HepG2 (cell line): ENCODE data around the gene BOD1L1. TPM values are rescaled to one million over a fixed set of nuclear protein-coding genes. Genes with fewer than 3 reads are reported as not detected.

Experiments used
- ATAC-seq: fragments of 200-7000 bp; cut with Tn5 transposase; 3 replicates; pipeline ENCODE4 v1.9.1; 2020; ENCODE audit warnings: mild to moderate bottlenecking, moderate library complexity
- BruUV-seq: library from RNA; stranded (reverse); fragments of 400-500 nt; replicated peaks from 2 replicates; lab custom pipeline; 2021; lab: Mats Ljungman, UMichigan
- CTCF ChIA-PET: fragments of 300-600 bp; formaldehyde crosslinking; extraction: SDS; loops from one replicate; lab custom pipeline; 2021; ENCODE audit warnings: low total read pairs, inconsistent platforms, low intra/inter-chr PET ratio; lab: Yijun Ruan, JAX
- POLR2A ChIA-PET: fragments of 350-600 bp; sonication (Branson Sonifier 250); formaldehyde crosslinking; loops from one replicate; lab custom pipeline; 2020; ENCODE audit warnings: antibody characterized with exemption, inconsistent platforms; lab: Yijun Ruan, JAX
- DNase-seq: peaks from one replicate; pipeline ENCODE4 v3.0.0-alpha.2; 2015; ENCODE audit warnings: low spot score
- FAIRE-seq: peaks from 3 replicates; lab custom pipeline; 2011; peaks lifted over from hg19 to GRCh38; lab: Jason Lieb, UNC
- H2AFZ ChIP-seq: one replicate; pipeline ENCODE4 v1.6.1; 2011; ENCODE audit warnings: low read length, inconsistent platforms
- H3K27ac ChIP-seq: fragments of 300-600 bp; 3 replicates; pipeline ENCODE4 v1.8.0; 2011; ENCODE audit warnings: mixed run types, mild to moderate bottlenecking, mixed read lengths, low read length, inconsistent platforms; ENCODE audit not compliant: insufficient read depth; ENCODE audit errors: extremely low read length
- H3K27me3 ChIP-seq, 2 experiments: fragments of 200-600 bp in 1 of 2; 2 replicates in 1 of 2; 3 replicates in 1 of 2; pipeline versions ENCODE4 v1.6.0 to v1.8.0; 2011; ENCODE audit warnings: low read length in 2 of 2, mild to moderate bottlenecking in 2 of 2, moderate library complexity in 2 of 2, inconsistent platforms in 1 of 2; ENCODE audit not compliant: insufficient read depth in 2 of 2, control insufficient read depth in 1 of 2
- H3K36me3 ChIP-seq, 2 experiments: fragments of 200-600 bp in 1 of 2; replicated peaks in 1 of 2; 2 replicates in 1 of 2; 3 replicates in 1 of 2; pipeline versions ENCODE4 v1.5.1 to v1.8.0; 2011; ENCODE audit warnings: low read length in 2 of 2, inconsistent platforms in 1 of 2; ENCODE audit not compliant: insufficient read depth in 2 of 2, control insufficient read depth in 1 of 2
- H3K4me1 ChIP-seq: 2 replicates; pipeline ENCODE4 v1.5.1; 2012; ENCODE audit warnings: low read length, inconsistent platforms; ENCODE audit not compliant: insufficient read depth
- H3K4me2 ChIP-seq: 2 replicates; pipeline ENCODE4 v1.6.0; 2011; ENCODE audit warnings: low read depth, low read length, inconsistent platforms
- H3K4me3 ChIP-seq, 3 experiments: fragments of 200-600 bp in 1 of 3; sonication (generic), shearing (Covaris generic) in 1 of 3; replicated peaks in 1 of 3; 2 replicates each; pipeline ENCODE4 v1.5.1; 2011 to 2016; ENCODE audit warnings: low read length in 3 of 3, inconsistent platforms in 2 of 3, low read depth in 2 of 3, mild to moderate bottlenecking in 2 of 3, control low read depth in 1 of 3, mixed read lengths in 1 of 3; ENCODE audit not compliant: insufficient read depth in 1 of 3
- H3K79me2 ChIP-seq: one replicate; pipeline ENCODE4 v1.6.1; 2011; ENCODE audit warnings: low read length, inconsistent platforms; ENCODE audit not compliant: insufficient read depth
- H3K9ac ChIP-seq: 2 replicates; pipeline ENCODE4 v1.6.0; 2011; ENCODE audit warnings: mild to moderate bottlenecking, low read depth, low read length, inconsistent platforms; ENCODE audit not compliant: insufficient read depth
- H3K9me3 ChIP-seq: 2 replicates; pipeline ENCODE4 v1.5.1; 2012; ENCODE audit warnings: mild to moderate bottlenecking, low read length
- H4K20me1 ChIP-seq: 2 replicates; pipeline ENCODE4 v1.6.0; 2011; ENCODE audit warnings: inconsistent platforms, mild to moderate bottlenecking, low read length, moderate library complexity; ENCODE audit not compliant: insufficient read depth
- HOXA9 ChIP-seq: sonication (generic); formaldehyde crosslinking; IDR thresholded peaks from 2 replicates; pipeline ENCODE4 v1.8.1; 2022; ENCODE audit warnings: missing genetic modification reagents, mild to moderate bottlenecking, moderate library complexity, borderline replicate concordance
- KLF15 ChIP-seq: sonication (generic); formaldehyde crosslinking; IDR thresholded peaks from 2 replicates; pipeline ENCODE4 v1.8.1; 2023; ENCODE audit warnings: borderline replicate concordance, mild to moderate bottlenecking, inconsistent platforms, missing genetic modification reagents, mixed read lengths
- RELA ChIP-seq: sonication (generic); formaldehyde crosslinking; IDR thresholded peaks from 2 replicates; pipeline ENCODE4 v1.4.0; 2020; ENCODE audit warnings: missing genetic modification reagents
- SIX1 ChIP-seq: sonication (generic); formaldehyde crosslinking; IDR thresholded peaks from 2 replicates; pipeline ENCODE4 v1.4.0; 2020; ENCODE audit warnings: missing genetic modification reagents, borderline replicate concordance
- ZNF569 ChIP-seq: sonication (generic); formaldehyde crosslinking; IDR thresholded peaks from 2 replicates; pipeline ENCODE4 v1.5.0; 2020; ENCODE audit warnings: mild to moderate bottlenecking, missing genetic modification reagents, moderate library complexity, borderline replicate concordance
- ZNF768 ChIP-seq: sonication (generic); formaldehyde crosslinking; IDR thresholded peaks from 2 replicates; pipeline ENCODE4 v1.4.0; 2020; ENCODE audit warnings: missing genetic modification reagents
- WGBS: methylation state at CpG from one replicate; pipeline ENCODE4 v1.1.6; 2017; ENCODE audit warnings: low lambda C conversion rate; 5-methylcytosine and 5-hydroxymethylcytosine counted together
- in situ Hi-C: cut with HindIII; loops from 2 replicates; pipeline ENCODE4 v1.10.0; 2017; ENCODE audit warnings: low pct_unique_long_range_greater_than_20kb; ENCODE audit not compliant: extremely low pct_ligation_motif_present
- intact Hi-C: fragments of 100-400 bp; cut with micrococcal nuclease; formaldehyde crosslinking; loops from one replicate; pipeline ENCODE4 v1.10.0; 2022; ENCODE audit not compliant: unreplicated experiment
- polyA plus RNA-seq, 8 experiments: library from polyadenylated mRNA; depleted of rRNA in 3 of 8; stranded (reverse) in 7 of 8; unstranded in 1 of 8; fragments of >200 nt; fragmentation: Illumina TruSeq in 4 of 8; extraction: Trizol in 4 of 8; gene quantifications; 2 replicates each; pipeline versions ENCODE4 v1.2.1 to v1.2.3, GENCODE V29; 2011 to 2016; ENCODE audit warnings: low read depth in 4 of 8, missing spikeins in 1 of 8, mixed read lengths in 1 of 8; ENCODE audit not compliant: insufficient read depth in 1 of 8
- total RNA-seq, 5 experiments: library from RNA; depleted of rRNA; stranded (reverse); fragments of >200 nt; fragmentation: Illumina TruSeq; extraction: Trizol; gene quantifications; 2 replicates each; pipeline ENCODE4 v1.2.3, GENCODE V29; 2016; ENCODE audit warnings: low read depth in 1 of 5

The BOD1L1 gene
- total and polyA plus RNA-seq, 2 of the 13 experiments (the other 11 are each of a cell fraction or from before 2014, with no cell fraction given), result 11.7 to 17.9 TPM

DNA sequence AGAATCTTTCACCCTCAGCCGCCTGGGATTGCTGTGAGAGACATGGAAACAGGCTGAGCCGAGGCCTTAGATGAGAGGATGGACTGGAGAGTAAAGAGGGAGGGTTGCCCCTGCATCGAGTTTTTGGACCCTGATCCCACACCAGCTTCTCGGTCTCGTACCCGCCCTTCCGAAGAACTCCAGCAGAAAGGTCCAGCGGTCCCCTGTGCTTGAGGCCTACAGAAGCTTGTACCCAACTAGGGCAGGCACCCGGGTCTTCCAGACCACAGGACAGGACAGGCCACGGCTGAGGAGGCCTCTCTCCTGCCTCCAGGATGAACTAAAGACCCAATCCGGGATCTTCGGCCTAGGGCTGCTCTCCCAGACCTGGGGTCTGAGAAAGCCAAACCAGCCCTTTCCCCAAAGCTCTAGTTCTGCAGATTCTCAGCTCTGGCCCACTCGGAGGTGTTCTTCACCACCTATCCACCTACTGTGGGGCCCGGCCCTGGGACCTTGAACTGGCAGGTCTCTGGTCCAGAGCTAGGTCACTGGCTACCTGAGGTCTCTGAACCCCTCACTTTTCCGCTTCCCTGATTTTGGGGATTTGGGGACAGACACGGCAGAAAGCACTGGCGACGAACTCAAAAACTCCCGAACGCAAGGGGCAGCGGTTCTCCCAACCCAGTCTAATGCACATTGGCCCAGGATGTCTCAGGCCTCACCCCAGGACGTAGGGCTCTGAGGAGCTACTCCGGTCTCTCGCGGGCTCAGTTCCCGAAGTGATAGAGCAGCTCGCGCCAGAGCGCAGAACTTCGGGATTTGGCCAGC lies 84.3 kb downstream of the BOD1L1 start:
- in situ Hi-C loops, result no loop called here
- DNase-seq, result no peak
- no peak for TF ChIP-seq HOXA9 (CRISPR knock-in tag)
- no peak for TF ChIP-seq ZNF569 (CRISPR knock-in tag)
- TF ChIP-seq KLF15 (CRISPR knock-in tag), result no peak
- no peak for TF ChIP-seq RELA (CRISPR knock-in tag)
- ChIA-PET CTCF (no interaction called here), POLR2A (no interaction called here)
- Histone ChIP-seq H3K4me3 (no peak overlapping the region), H4K20me1 (no peaks in the 10 kb centered on the region), H3K9ac (no peak overlapping the region), H3K4me2 (no peak overlapping the region), H3K27me3 (peaks cover 3 to 47% of the 10 kb centered on the region in 2 experiments; a peak in 4 of 5 replicates), H2AFZ (no peak overlapping the region), H3K9me3 (no peaks in the 10 kb centered on the region), H3K36me3 (no peaks in the 10 kb centered on the region), H3K27ac (no peak overlapping the region), H3K79me2 (no peaks in the 10 kb centered on the region), H3K4me1 (peaks cover 29% of the 10 kb centered on the region)
- no TSS peak for BruUV-seq
- ATAC-seq, result no peak
- intact Hi-C loops, result loop anchor here (10.0 kb wide), 1 partner anchor 418 kb away; no protein-coding TSS in a partner anchor
- FAIRE-seq, result no peak
- WGBS, result 86% methylated on average over 19 of the region's 30 CpGs

DNA sequence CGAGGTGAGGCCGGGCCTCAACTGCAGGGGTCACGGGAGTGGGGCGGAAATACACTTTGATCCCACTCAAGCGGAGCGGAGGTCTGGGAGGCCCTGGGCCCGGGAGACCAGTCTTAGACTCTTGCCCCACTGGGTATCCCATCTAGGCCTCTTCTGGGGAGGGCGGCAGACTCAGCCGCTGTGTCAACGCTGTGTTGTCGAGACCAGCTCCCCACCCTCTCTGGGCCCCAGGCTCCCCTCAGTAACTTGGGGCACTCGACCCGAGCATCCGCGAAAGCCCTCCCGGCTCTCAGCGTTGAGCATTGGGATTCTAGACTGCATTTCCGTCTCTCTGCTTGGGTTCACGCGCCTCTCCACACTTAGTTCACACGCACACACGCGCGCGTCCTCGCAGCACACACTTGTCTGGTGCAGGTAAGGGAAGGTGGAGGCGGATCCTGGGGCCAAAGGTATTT lies 84.9 kb downstream of the BOD1L1 start:
- Histone ChIP-seq H3K79me2 (no peaks in the 10 kb centered on the region), H3K27ac (no peak overlapping the region), H3K9me3 (no peaks in the 10 kb centered on the region), H3K4me1 (peaks cover 29% of the 10 kb centered on the region), H3K4me3 (no peak overlapping the region), H2AFZ (no peak overlapping the region), H3K4me2 (no peak overlapping the region), H3K9ac (no peak overlapping the region), H4K20me1 (0 out of 2 replicates have a peak, but pooled peaks cover 2% of the 10 kb centered on the region), H3K27me3 (peaks cover 3 to 54% of the 10 kb centered on the region in 2 experiments; a peak in 4 of 5 replicates), H3K36me3 (no peaks in the 10 kb centered on the region)
- WGBS, result 88% methylated on average over 22 of the region's 27 CpGs
- BruUV-seq, result no TSS peak
- no peak for TF ChIP-seq SIX1 (CRISPR knock-in tag)
- TF ChIP-seq ZNF768, result peak; percentile 79; the same call in 1 of the 2 replicates
- no peak for ATAC-seq
- no peak for FAIRE-seq
- no peak for DNase-seq
- CTCF ChIA-PET, result no interaction called here
- in situ Hi-C loops, result no loop called here
- POLR2A ChIA-PET, result no interaction called here
- intact Hi-C loops, result loop anchor here (10.0 kb wide), 1 partner anchor 418 kb away; no protein-coding TSS in a partner anchor
